B cell (primary cell): Measurements from ENCODE around the gene HYAL2. TPM values are rescaled to one million over a fixed set of nuclear protein-coding genes. Genes with fewer than 3 reads are reported as not detected.

Experiments
- ATAC-seq: fragments of 200-7000 bp; cut with Tn5 transposase; one replicate; pipeline ENCODE4 v1.10.0; 2021; ENCODE audit warnings: low read depth, mild to moderate bottlenecking, moderate number of reproducible peaks, moderate library complexity
- CTCF ChIA-PET: fragments of 350-600 bp; sonication (Branson Sonifier 250); formaldehyde crosslinking; loops from one replicate; lab custom pipeline; 2021; ENCODE audit warnings: antibody characterized with exemption, inconsistent platforms; lab: Charles Lee
- POLR2A ChIA-PET: fragments of 350-600 bp; sonication (Branson Sonifier 250); formaldehyde crosslinking; loops from one replicate; lab custom pipeline; 2021; ENCODE audit warnings: antibody characterized with exemption; lab: Charles Lee
- DNase-seq: peaks from one replicate; pipeline ENCODE4 v3.0.0; 2013
- H2AFZ ChIP-seq: 2 replicates; pipeline ENCODE4 v1.6.1; 2012; ENCODE audit warnings: mild to moderate bottlenecking, low read depth, low read length; ENCODE audit not compliant: insufficient read depth, poor library complexity, severe bottlenecking
- H3K27ac ChIP-seq, 2 donors: 1 replicate in 1 of 2; 2 replicates in 1 of 2; pipeline ENCODE4 v1.5.1; 2012 to 2013; ENCODE audit warnings: low read length in 2 of 2, mild to moderate bottlenecking in 2 of 2, moderate library complexity in 1 of 2
- H3K27me3 ChIP-seq, 4 experiments: fragments of 200-600 bp in 1 of 4; sonication (generic) in 1 of 4; replicated peaks in 1 of 4; 1 replicate in 2 of 4; 2 replicates in 2 of 4; pipeline versions ENCODE4 v1.6.1 to v1.7.0; 2013 to 2016; ENCODE audit warnings: low read length in 3 of 4, mild to moderate bottlenecking in 2 of 4, mixed read lengths in 1 of 4, moderate library complexity in 1 of 4; ENCODE audit not compliant: insufficient read depth in 4 of 4, control insufficient read depth in 3 of 4; ENCODE audit errors: control extremely low read depth in 1 of 4
- H3K36me3 ChIP-seq, 2 experiments: replicated peaks in 1 of 2; 1 replicate in 1 of 2; 2 replicates in 1 of 2; pipeline versions ENCODE4 v1.6.1 to v1.7.1; 2013; ENCODE audit warnings: low read length in 1 of 2; ENCODE audit not compliant: insufficient read depth in 2 of 2, control insufficient read depth in 1 of 2; ENCODE audit errors: control extremely low read depth in 1 of 2, extremely low read depth in 1 of 2
- H3K4me1 ChIP-seq, 2 donors: fragments of 200-600 bp in 1 of 2; sonication (generic) in 1 of 2; 1 replicate in 1 of 2; 2 replicates in 1 of 2; pipeline versions ENCODE4 v1.5.1 to v1.6.1; 2013 to 2017; ENCODE audit warnings: low read length in 2 of 2; ENCODE audit not compliant: control insufficient read depth in 2 of 2, insufficient read depth in 2 of 2
- H3K4me2 ChIP-seq: replicated peaks from 2 replicates; pipeline ENCODE3; 2012; ENCODE audit warnings: mild to moderate bottlenecking, low read depth, low read length; ENCODE audit not compliant: poor library complexity, severe bottlenecking
- H3K4me3 ChIP-seq, 5 experiments: fragments of 200-600 bp in 1 of 5; sonication (generic) in 1 of 5; 1 replicate in 3 of 5; 2 replicates in 2 of 5; pipeline versions ENCODE4 v1.5.1 to v1.7.0; 2011 to 2016; ENCODE audit warnings: low read length in 4 of 5, mild to moderate bottlenecking in 4 of 5, low read depth in 2 of 5, control low read depth in 1 of 5, moderate library complexity in 1 of 5; ENCODE audit not compliant: insufficient read depth in 1 of 5; ENCODE audit errors: control extremely low read depth in 1 of 5, extremely low read depth in 1 of 5
- H3K79me2 ChIP-seq: fragments of 200-600 bp; sonication (generic); one replicate; pipeline ENCODE4 v1.6.0; 2016; ENCODE audit warnings: low read length; ENCODE audit not compliant: control insufficient read depth, insufficient read depth
- H3K9ac ChIP-seq: fragments of 200-600 bp; sonication (generic); 2 replicates; pipeline ENCODE4 v1.6.1; 2017; ENCODE audit warnings: mild to moderate bottlenecking, low read length, moderate library complexity
- H3K9me3 ChIP-seq, 3 donors: one replicate each; pipeline versions ENCODE4 v1.6.1 to v1.7.1; 2013; ENCODE audit warnings: low read length in 2 of 3; ENCODE audit not compliant: control insufficient read depth in 2 of 3, insufficient read depth in 1 of 3; ENCODE audit errors: control extremely low read depth in 1 of 3
- H4K20me1 ChIP-seq: 2 replicates; pipeline ENCODE4 v1.6.0; 2012; ENCODE audit warnings: mild to moderate bottlenecking, low read length; ENCODE audit not compliant: insufficient read depth, control insufficient read depth, poor library complexity, severe bottlenecking
- H3K27ac Mint-ChIP-seq: one replicate; pipeline ENCODE4 v1.8.0; 2021; ENCODE audit warnings: mixed read lengths
- H3K27me3 Mint-ChIP-seq: one replicate; pipeline ENCODE4 v1.8.0; 2021; ENCODE audit warnings: mixed read lengths
- H3K4me1 Mint-ChIP-seq: one replicate; pipeline ENCODE4 v1.8.0; 2021; ENCODE audit warnings: mixed read lengths
- H3K4me3 Mint-ChIP-seq: one replicate; pipeline ENCODE4 v1.8.0; 2021; ENCODE audit warnings: mixed read lengths
- H3K9me3 Mint-ChIP-seq: one replicate; pipeline ENCODE4 v1.8.0; 2022; ENCODE audit warnings: mixed read lengths; ENCODE audit not compliant: insufficient read depth
- EZH2 ChIP-seq: IDR thresholded peaks from 2 replicates; pipeline ENCODE4 v1.6.1; 2012; ENCODE audit warnings: borderline replicate concordance, low read depth, mild to moderate bottlenecking, moderate library complexity, low read length; ENCODE audit not compliant: insufficient read depth, poor library complexity, severe bottlenecking
- WGBS: methylation state at CpG from one replicate; pipeline ENCODE4 v1.1.5; 2013; ENCODE audit warnings: missing lambda C conversion rate; ENCODE audit not compliant: insufficient coverage; 5-methylcytosine and 5-hydroxymethylcytosine counted together
- intact Hi-C: fragments of 100-400 bp; cut with micrococcal nuclease; formaldehyde crosslinking; loops from one replicate; pipeline ENCODE4 v1.10.0; 2022
- polyA plus RNA-seq: library from polyadenylated mRNA; depleted of rRNA; stranded (reverse); fragments of >200 nt; gene quantifications from 2 replicates; pipeline ENCODE4 v1.2.3, GENCODE V29; 2012
- total RNA-seq, 2 donors: library from RNA; stranded (reverse); fragments of 120-200 nt in 1 of 2; gene quantifications; 1 replicate in 1 of 2; 2 replicates in 1 of 2; pipeline versions ENCODE4 v1.2.3 to v1.2.4, GENCODE V29; 2013 to 2022
- TF ChIP-seq, protein P1 (sequence below): fragments of 200-600 bp; IDR thresholded peaks from one replicate; pipeline ENCODE4 v1.8.0; 2022; ENCODE audit warnings: antibody characterized with exemption, mild to moderate bottlenecking

Gene HYAL2
- total and polyA plus RNA-seq, 2 donors (not counting 1 experiment from before 2014, with no cell fraction given) = 4.2 to 5.1 TPM

DNA sequence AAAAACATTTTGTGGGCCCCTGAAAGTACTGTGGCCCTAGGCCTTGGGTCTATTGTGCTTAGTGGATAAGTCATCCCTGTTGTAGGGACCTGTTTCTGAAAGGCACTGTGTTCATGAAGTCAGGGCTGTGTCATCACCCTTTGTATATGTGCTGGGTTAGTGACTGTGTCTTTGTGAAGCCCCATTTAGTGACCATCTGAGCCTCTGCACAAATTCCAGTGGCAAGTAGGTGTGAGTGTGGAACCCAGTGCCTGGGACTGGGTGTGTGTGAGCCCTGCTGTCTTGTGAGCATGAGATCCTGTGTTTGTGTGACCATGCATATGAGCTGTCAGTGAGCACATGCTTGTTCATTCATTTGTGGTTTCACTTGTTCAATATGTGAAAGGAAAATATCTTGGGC lies 17.9 kb downstream of the HYAL2 start:
- H3K9me3 ChIP-seq = peaks cover 0 to 23% (median 0%) of the 10 kb centered on the region in 3 donors
- DNase-seq = no peak
- no peak for ATAC-seq
- no peaks in the 10 kb centered on the region for H3K27me3 Mint-ChIP-seq
- H2AFZ ChIP-seq = no peak overlapping the region
- POLR2A ChIA-PET = interaction anchor here (0.6 kb wide), 1 partner anchor 31 kb away, joined by 3 read pairs; no protein-coding TSS in a partner anchor
- peaks cover 10 to 15% of the 10 kb centered on the region in 2 donors for H3K4me1 ChIP-seq
- H3K27ac Mint-ChIP-seq = peak overlapping the region; percentile 20
- no peaks in the 10 kb centered on the region for H4K20me1 ChIP-seq
- H3K4me3 ChIP-seq = no peak overlapping the region
- no peak overlapping the region for H3K9ac ChIP-seq
- no peaks in the 10 kb centered on the region for H3K36me3 ChIP-seq
- no peak overlapping the region for H3K4me3 Mint-ChIP-seq
- H3K27me3 ChIP-seq = no peaks in the 10 kb centered on the region
- H3K79me2 ChIP-seq = peaks cover 5% of the 10 kb centered on the region
- no peaks in the 10 kb centered on the region for H3K9me3 Mint-ChIP-seq
- intact Hi-C loops = no loop called here
- no peak overlapping the region for H3K4me2 ChIP-seq
- TF ChIP-seq, protein P1, sequence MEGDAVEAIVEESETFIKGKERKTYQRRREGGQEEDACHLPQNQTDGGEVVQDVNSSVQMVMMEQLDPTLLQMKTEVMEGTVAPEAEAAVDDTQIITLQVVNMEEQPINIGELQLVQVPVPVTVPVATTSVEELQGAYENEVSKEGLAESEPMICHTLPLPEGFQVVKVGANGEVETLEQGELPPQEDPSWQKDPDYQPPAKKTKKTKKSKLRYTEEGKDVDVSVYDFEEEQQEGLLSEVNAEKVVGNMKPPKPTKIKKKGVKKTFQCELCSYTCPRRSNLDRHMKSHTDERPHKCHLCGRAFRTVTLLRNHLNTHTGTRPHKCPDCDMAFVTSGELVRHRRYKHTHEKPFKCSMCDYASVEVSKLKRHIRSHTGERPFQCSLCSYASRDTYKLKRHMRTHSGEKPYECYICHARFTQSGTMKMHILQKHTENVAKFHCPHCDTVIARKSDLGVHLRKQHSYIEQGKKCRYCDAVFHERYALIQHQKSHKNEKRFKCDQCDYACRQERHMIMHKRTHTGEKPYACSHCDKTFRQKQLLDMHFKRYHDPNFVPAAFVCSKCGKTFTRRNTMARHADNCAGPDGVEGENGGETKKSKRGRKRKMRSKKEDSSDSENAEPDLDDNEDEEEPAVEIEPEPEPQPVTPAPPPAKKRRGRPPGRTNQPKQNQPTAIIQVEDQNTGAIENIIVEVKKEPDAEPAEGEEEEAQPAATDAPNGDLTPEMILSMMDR = no peak
- TF ChIP-seq EZH2 = no peak
- CTCF ChIA-PET = no interaction called here
- H3K27ac ChIP-seq = no peak overlapping the region
- H3K4me1 Mint-ChIP-seq = peaks cover 19% of the 10 kb centered on the region

- H3K4me3 ChIP-seq = no peak within 1 kb of the TSS
- Mint-ChIP-seq H3K4me3 (no peak within 1 kb of the TSS), H3K27ac (no peak within 1 kb of the TSS), H3K4me1 (peaks cover 30% of the 10 kb centered on the region), H3K27me3 (no peaks in the 10 kb centered on the region), H3K9me3 (no peaks in the 10 kb centered on the region)
- DNase-seq (no peak), ATAC-seq (no peak)
- no peak within 1 kb of the TSS for H3K4me2 ChIP-seq
- WGBS = 84% methylated on average over 14 of the region's 14 CpGs
- peaks cover 0 to 9% (median 0%) of the 10 kb centered on the region in 3 donors for H3K9me3 ChIP-seq
- H3K4me1 ChIP-seq = peaks cover 14 to 24% of the 10 kb centered on the region in 2 donors
- POLR2A ChIA-PET = no interaction called here
- CTCF ChIA-PET = interaction anchor here (0.5 to 0.6 kb wide), 2 partner anchors 22 to 51 kb away, joined by 3 read pairs; no protein-coding TSS in a partner anchor
- no peaks in the 10 kb centered on the region for H3K36me3 ChIP-seq
- H3K79me2 ChIP-seq = peaks cover 9% of the 10 kb centered on the region
- no peak within 1 kb of the TSS for H2AFZ ChIP-seq
- H3K27ac ChIP-seq = no peak within 1 kb of the TSS
- intact Hi-C loops = no loop called here
- H4K20me1 ChIP-seq = no peaks in the 10 kb centered on the region
- no peaks in the 10 kb centered on the region for H3K27me3 ChIP-seq
- H3K9ac ChIP-seq = no peak within 1 kb of the TSS
- TF ChIP-seq, protein P1 = no peak
- TF ChIP-seq EZH2 = no peak
These were observed 19.3 kb downstream of the HYAL2 start, which contains the start of gene HYAL1 for GRCh38 chr3:50303013-50303815. TSS of gene HYAL1 (minus strand) at chr3:50303574. CDS start at chr3:50302956, 618 bp downstream.
